HG03460 (cell line): ENCODE data around the gene GNPNAT1.
"Not testable (repeated sequence)": the region's sequence is repeated elsewhere in the genome, so short reads cannot be mapped to it uniquely, and the experiment has no call there.

Experiments
- ATAC-seq: cut with Tn5 transposase; IDR thresholded peaks from one replicate; pipeline ENCODE4 v1.9.1; 2021; ENCODE audit not compliant: unreplicated experiment

Gene GNPNAT1

DNA sequence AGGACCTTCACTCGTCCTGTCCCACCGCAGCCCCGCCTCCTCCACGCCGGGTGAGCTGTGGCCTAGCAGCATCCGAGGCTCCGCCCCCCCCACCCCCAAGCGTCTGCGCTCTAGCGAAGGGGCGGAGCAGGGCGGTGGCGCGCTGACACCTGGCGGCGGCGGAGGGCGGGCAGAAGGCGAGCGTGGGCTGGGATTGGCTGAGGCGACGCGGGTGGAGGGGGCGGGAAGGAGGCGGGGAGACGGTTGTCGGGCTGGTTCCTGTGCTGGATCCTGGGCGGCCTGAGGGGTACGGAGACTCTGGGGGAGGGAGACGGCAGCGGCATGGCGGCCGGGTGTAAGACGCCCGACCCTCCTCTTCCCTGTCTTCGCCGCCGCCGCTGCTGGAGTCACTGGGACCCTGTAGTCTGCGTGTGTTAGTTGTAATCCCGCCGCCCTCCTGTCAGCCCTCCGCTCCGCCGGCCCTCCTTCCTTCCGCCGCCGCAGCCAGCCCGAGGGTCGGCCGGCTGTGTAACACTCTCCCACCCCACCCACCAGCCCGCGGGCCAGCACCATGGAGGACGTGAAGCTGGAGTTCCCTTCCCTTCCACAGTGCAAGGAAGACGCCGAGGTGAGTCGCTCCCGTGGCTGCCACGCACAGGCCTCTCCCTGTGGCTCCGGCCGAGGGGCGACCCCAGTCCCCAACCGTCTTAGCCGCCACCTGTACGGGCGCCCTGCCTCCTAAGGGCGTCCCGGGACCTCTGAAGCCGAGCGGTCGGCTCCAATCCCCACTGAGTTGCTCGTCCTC is 61.3 kb downstream of the GNPNAT1 start, which contains the start of gene STYX:
TSS of gene STYX (plus strand) at position 242 of the 784 bp plus-strand sequence. CDS start at position 551, 309 bp downstream.
- peak; percentile 94 for ATAC-seq

DNA sequence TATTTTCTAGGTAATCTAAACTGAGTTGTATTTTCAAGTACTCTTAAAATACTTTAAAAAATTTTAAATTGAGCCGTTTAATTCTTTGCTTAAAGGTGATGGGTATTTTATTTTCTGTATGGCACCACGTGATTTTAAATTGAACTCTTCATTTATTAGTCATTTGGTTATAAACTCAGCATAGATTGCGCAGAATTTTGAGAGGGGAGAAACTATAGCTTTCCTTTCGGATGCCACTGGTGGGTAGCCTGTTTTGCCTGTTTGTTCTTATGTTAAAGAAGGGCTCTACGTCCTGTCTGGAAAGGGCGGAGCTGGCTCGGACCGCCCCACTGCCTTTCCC is 61.9 kb downstream of the GNPNAT1 start:
- ATAC-seq = no peak

DNA sequence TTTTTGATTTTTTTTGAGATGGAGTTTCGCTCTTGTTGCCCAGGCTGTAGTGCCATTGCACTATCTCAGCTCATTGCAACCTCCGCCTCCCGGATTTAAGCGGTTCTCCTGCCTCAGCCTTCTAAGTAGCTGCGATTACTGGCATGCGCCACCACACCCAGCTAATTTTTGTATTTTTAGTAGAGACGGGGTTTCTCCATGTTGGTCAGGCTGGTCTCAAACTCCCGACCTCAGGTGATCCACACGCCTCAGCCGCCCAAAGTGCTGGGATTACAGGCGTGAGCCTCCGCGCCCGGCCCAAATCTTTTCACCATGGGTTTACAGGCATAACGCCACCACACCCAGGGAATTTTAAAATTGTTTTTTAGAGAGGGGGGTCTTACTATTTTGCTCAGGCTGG is 62.4 kb downstream of the GNPNAT1 start:
- not testable (repeated sequence) for ATAC-seq

DNA sequence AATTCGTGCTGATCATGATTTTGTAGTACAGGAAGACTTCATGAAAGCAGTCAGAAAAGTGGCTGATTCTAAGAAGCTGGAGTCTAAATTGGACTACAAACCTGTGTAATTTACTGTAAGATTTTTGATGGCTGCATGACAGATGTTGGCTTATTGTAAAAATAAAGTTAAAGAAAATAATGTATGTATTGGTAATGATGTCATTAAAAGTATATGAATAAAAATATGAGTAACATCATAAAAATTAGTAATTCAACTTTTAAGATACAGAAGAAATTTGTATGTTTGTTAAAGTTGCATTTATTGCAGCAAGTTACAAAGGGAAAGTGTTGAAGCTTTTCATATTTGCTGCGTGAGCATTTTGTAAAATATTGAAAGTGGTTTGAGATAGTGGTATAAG is 63.9 kb downstream of the GNPNAT1 start:
- not testable (repeated sequence) for ATAC-seq
